ENCODE data around the gene TFIP11. TPM values are rescaled to one million over a fixed set of nuclear protein-coding genes. Genes with fewer than 3 reads are reported as not detected.

Gene TFIP11
- total and polyA plus RNA-seq, 9 of the 15 experiments (the other 6 are each of a cell fraction or from before 2014, with no cell fraction given) = 11.5 to 38.1 (median 25.2) TPM

DNA sequence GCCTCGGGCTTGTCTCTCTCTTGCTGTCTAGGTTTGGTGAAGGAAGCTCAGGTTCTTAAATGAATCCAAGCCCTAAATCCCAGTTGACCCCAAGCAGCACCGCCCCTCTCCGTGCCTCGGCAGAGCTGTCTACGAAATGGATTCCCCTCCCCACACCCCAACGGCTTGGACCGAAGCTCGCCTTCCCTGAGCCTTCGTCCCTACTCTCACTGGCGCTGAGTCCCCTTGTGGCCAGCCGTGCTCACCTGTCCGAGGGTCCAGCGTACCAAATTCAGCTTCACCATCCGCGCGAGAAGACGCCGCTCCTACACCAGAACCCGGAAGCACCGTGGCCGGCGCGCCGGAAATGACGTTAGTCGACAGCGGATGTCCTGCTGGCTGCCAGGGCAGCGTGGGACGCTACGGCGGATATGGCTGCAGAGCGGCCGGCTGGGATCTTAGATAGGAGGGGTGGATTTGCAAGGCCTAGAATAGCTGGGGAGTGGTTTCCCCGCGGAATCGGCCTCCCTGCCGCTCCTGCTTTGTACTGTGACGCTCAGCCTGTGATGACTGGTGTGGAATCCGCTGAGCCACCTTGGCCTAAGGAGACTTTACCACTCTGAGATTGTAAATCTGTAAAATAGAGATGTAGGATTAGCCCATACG lies at the start of gene TFIP11 (continued):
- TF ChIP-seq, protein P1, sequence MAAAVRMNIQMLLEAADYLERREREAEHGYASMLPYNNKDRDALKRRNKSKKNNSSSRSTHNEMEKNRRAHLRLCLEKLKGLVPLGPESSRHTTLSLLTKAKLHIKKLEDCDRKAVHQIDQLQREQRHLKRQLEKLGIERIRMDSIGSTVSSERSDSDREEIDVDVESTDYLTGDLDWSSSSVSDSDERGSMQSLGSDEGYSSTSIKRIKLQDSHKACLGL (CRISPR knock-in tag; IDR thresholded peaks at IDR 0.05; ENCODE audit: borderline replicate concordance, poor library complexity, severe bottlenecking) = no peak
- TF ChIP-seq, protein P2, sequence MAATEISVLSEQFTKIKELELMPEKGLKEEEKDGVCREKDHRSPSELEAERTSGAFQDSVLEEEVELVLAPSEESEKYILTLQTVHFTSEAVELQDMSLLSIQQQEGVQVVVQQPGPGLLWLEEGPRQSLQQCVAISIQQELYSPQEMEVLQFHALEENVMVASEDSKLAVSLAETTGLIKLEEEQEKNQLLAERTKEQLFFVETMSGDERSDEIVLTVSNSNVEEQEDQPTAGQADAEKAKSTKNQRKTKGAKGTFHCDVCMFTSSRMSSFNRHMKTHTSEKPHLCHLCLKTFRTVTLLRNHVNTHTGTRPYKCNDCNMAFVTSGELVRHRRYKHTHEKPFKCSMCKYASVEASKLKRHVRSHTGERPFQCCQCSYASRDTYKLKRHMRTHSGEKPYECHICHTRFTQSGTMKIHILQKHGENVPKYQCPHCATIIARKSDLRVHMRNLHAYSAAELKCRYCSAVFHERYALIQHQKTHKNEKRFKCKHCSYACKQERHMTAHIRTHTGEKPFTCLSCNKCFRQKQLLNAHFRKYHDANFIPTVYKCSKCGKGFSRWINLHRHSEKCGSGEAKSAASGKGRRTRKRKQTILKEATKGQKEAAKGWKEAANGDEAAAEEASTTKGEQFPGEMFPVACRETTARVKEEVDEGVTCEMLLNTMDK (IDR thresholded peaks at IDR 0.05; ENCODE audit: borderline replicate concordance, insufficient read depth, low read depth, low read length, poor library complexity, severe bottlenecking) = peak; percentile 30
- no peak for TF ChIP-seq NCOR1 (IDR thresholded peaks at IDR 0.05)
- TF ChIP-seq TBP (optimal IDR thresholded peaks at IDR 0.05; ENCODE audit: low read depth, low read length) = peak; percentile 47
- TF ChIP-seq, protein P3, sequence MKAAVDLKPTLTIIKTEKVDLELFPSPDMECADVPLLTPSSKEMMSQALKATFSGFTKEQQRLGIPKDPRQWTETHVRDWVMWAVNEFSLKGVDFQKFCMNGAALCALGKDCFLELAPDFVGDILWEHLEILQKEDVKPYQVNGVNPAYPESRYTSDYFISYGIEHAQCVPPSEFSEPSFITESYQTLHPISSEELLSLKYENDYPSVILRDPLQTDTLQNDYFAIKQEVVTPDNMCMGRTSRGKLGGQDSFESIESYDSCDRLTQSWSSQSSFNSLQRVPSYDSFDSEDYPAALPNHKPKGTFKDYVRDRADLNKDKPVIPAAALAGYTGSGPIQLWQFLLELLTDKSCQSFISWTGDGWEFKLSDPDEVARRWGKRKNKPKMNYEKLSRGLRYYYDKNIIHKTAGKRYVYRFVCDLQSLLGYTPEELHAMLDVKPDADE (conservative IDR thresholded peaks at IDR 0.05; ENCODE audit: control insufficient read depth, low read depth, low read length) = 0 out of 2 replicates have a peak, but pooled peaks have one; percentile 37
- no peak for TF ChIP-seq ZNF717 (CRISPR knock-in tag; IDR thresholded peaks at IDR 0.05)
- no peak for TF ChIP-seq ZNF134 (CRISPR knock-in tag; conservative IDR thresholded peaks at IDR 0.05)
- TF ChIP-seq TEAD2 (tag; IDR thresholded peaks at IDR 0.05) = no peak
- TF ChIP-seq MTA3 (IDR thresholded peaks at IDR 0.05; ENCODE audit: borderline replicate concordance) = peak; percentile 53; the same call in 1 of the 2 replicates
- TF ChIP-seq PHF8 (IDR thresholded peaks at IDR 0.05; ENCODE audit: borderline replicate concordance, low read length) = peak; percentile 76; the same call in 1 of the 2 replicates
- peak; percentile 98 for TF ChIP-seq CREM (IDR thresholded peaks at IDR 0.05; ENCODE audit: low read depth)
- no peak for TF ChIP-seq TEAD1 (CRISPR knock-in tag; IDR thresholded peaks at IDR 0.05)
- TF ChIP-seq SAP30 (IDR thresholded peaks at IDR 0.05; ENCODE audit: borderline replicate concordance, insufficient read depth, low read depth, low read length, poor library complexity, severe bottlenecking) = peak; percentile 86
- TF ChIP-seq YBX1 (IDR thresholded peaks at IDR 0.05) = no peak
- no peak for TF ChIP-seq CREB3 (tag; conservative IDR thresholded peaks at IDR 0.05; ENCODE audit: low read depth)
- peak; percentile 98 for TF ChIP-seq C11orf30 (IDR thresholded peaks at IDR 0.05; ENCODE audit: low read depth)
- TF ChIP-seq CAMTA2 (CRISPR knock-in tag; conservative IDR thresholded peaks at IDR 0.05) = no peak
- TF ChIP-seq, protein P4, sequence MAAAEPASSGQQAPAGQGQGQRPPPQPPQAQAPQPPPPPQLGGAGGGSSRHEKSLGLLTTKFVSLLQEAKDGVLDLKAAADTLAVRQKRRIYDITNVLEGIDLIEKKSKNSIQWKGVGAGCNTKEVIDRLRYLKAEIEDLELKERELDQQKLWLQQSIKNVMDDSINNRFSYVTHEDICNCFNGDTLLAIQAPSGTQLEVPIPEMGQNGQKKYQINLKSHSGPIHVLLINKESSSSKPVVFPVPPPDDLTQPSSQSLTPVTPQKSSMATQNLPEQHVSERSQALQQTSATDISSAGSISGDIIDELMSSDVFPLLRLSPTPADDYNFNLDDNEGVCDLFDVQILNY (CRISPR knock-in tag; IDR thresholded peaks at IDR 0.05) = no peak
- 0 out of 2 replicates have a peak, but pooled peaks have one; percentile 24 for TF ChIP-seq POLR2AphosphoS5 (IDR thresholded peaks at IDR 0.05; ENCODE audit: control insufficient read depth, insufficient read depth, low read depth, low read length)
- no peak for TF ChIP-seq MYNN (IDR thresholded peaks at IDR 0.05)
- TF ChIP-seq MYNN (CRISPR knock-in tag; IDR thresholded peaks at IDR 0.05) = no peak
